Endothelial cell of umbilical vein (primary cell): ENCODE measurements around the gene TMEM94. TPM values are rescaled to one million over a fixed set of nuclear protein-coding genes. Genes with fewer than 3 reads are reported as not detected.

Source experiments
- BruUV-seq: library from RNA; stranded (reverse); fragments of 400-500 nt; replicated peaks from 2 replicates; lab custom pipeline; 2021; lab: Mats Ljungman, UMichigan
- CTCF ChIA-PET: fragments of 300-600, 350-600 bp; sonication (Branson Sonifier 250); formaldehyde crosslinking; loops from one replicate; lab custom pipeline; 2021; ENCODE audit warnings: antibody characterized with exemption, inconsistent platforms; lab: Charles Lee
- POLR2A ChIA-PET: fragments of 300-600, 350-600 bp; sonication (Branson Sonifier 250); formaldehyde crosslinking; loops from one replicate; lab custom pipeline; 2021; ENCODE audit warnings: antibody characterized with exemption, inconsistent platforms; lab: Charles Lee
- DNase-seq: peaks from one replicate; pipeline ENCODE4 v3.0.0-alpha.2; 2011; ENCODE audit warnings: low read depth, low spot score
- FAIRE-seq: peaks from 2 replicates; lab custom pipeline; 2011; peaks lifted over from hg19 to GRCh38; lab: Jason Lieb, UNC
- H2AFZ ChIP-seq: 2 replicates; pipeline ENCODE4 v1.6.0; 2012; ENCODE audit warnings: low read depth, low read length, control low read depth, inconsistent platforms
- H3K27ac ChIP-seq: 2 replicates; pipeline ENCODE4 v1.5.1; 2011; ENCODE audit warnings: low read depth, mild to moderate bottlenecking, control low read depth, low read length, moderate library complexity; ENCODE audit not compliant: insufficient read depth
- H3K27me3 ChIP-seq, 2 experiments: 2 replicates each; pipeline versions ENCODE4 v1.6.0 to v1.6.1; 2011; ENCODE audit warnings: low read length in 2 of 2, mixed read lengths in 1 of 2; ENCODE audit not compliant: control insufficient read depth in 2 of 2, insufficient read depth in 2 of 2
- H3K36me3 ChIP-seq, 2 experiments: 2 replicates in 1 of 2; 3 replicates in 1 of 2; pipeline ENCODE4 v1.5.1; 2011; ENCODE audit warnings: low read length in 2 of 2, mild to moderate bottlenecking in 1 of 2, moderate library complexity in 1 of 2; ENCODE audit not compliant: control insufficient read depth in 2 of 2, insufficient read depth in 2 of 2; ENCODE audit errors: extremely low read depth in 1 of 2
- H3K4me1 ChIP-seq: 3 replicates; pipeline ENCODE4 v1.5.1; 2011; ENCODE audit warnings: mild to moderate bottlenecking, low read length; ENCODE audit not compliant: control insufficient read depth, insufficient read depth; ENCODE audit errors: extremely low read depth
- H3K4me2 ChIP-seq: 2 replicates; pipeline ENCODE4 v1.6.1; 2011; ENCODE audit warnings: low read length, control low read depth, mixed read lengths; ENCODE audit not compliant: insufficient read depth
- H3K4me3 ChIP-seq, 3 experiments: fragments of 200-600 bp in 1 of 3; sonication (generic), shearing (Covaris generic) in 1 of 3; replicated peaks in 1 of 3; 2 replicates each; pipeline ENCODE4 v1.5.1; 2011 to 2016; ENCODE audit warnings: control low read depth in 3 of 3, low read length in 3 of 3, mild to moderate bottlenecking in 2 of 3, inconsistent platforms in 1 of 3, low read depth in 1 of 3, moderate library complexity in 1 of 3; ENCODE audit not compliant: insufficient read depth in 1 of 3
- H3K79me2 ChIP-seq: 2 replicates; pipeline ENCODE4 v1.6.0; 2012; ENCODE audit warnings: low read length, inconsistent platforms; ENCODE audit not compliant: control insufficient read depth, insufficient read depth
- H3K9ac ChIP-seq: replicated peaks from 2 replicates; pipeline ENCODE3; 2011; ENCODE audit warnings: low read length, control low read depth; ENCODE audit not compliant: insufficient read depth; ENCODE audit errors: extremely low read depth
- H3K9me1 ChIP-seq: replicated peaks from 3 replicates; pipeline ENCODE4 v1.6.0; 2011; ENCODE audit warnings: mild to moderate bottlenecking, low read length; ENCODE audit not compliant: control insufficient read depth, insufficient read depth; ENCODE audit errors: extremely low read depth
- H3K9me3 ChIP-seq: replicated peaks from 2 replicates; pipeline ENCODE4 v1.5.1; 2012; ENCODE audit warnings: low read length, inconsistent platforms; ENCODE audit not compliant: control insufficient read depth, insufficient read depth
- H4K20me1 ChIP-seq: replicated peaks from 2 replicates; pipeline ENCODE3; 2011; ENCODE audit warnings: mild to moderate bottlenecking, low read length; ENCODE audit not compliant: control insufficient read depth, insufficient read depth; ENCODE audit errors: extremely low read depth
- CTCF ChIP-seq, 2 donors: IDR thresholded peaks; 1 replicate in 1 of 2; 2 replicates in 1 of 2; pipeline ENCODE4 v1.5.1; 2011; ENCODE audit warnings: low read length in 2 of 2, mild to moderate bottlenecking in 2 of 2, moderate library complexity in 2 of 2, control low read depth in 1 of 2, inconsistent platforms in 1 of 2, low read depth in 1 of 2; ENCODE audit not compliant: insufficient read depth in 1 of 2; ENCODE audit errors: extremely low read depth in 1 of 2
- EZH2 ChIP-seq: IDR thresholded peaks from 2 replicates; pipeline ENCODE4 v1.6.1; 2012; ENCODE audit warnings: borderline replicate concordance, low read depth, mild to moderate bottlenecking, moderate library complexity, low read length, inconsistent platforms; ENCODE audit not compliant: severe bottlenecking
- FOS ChIP-seq: IDR thresholded peaks from 2 replicates; pipeline ENCODE4 v1.6.1; 2011; ENCODE audit warnings: mild to moderate bottlenecking, low read length, moderate library complexity, borderline replicate concordance; ENCODE audit not compliant: insufficient read depth
- GATA2 ChIP-seq: IDR thresholded peaks from 2 replicates; pipeline ENCODE4 v1.7.0; 2011; ENCODE audit warnings: low read depth, mild to moderate bottlenecking, moderate library complexity, mixed read lengths, low read length; ENCODE audit not compliant: insufficient read length, insufficient read depth
- JUN ChIP-seq: IDR thresholded peaks from 2 replicates; pipeline ENCODE4 v1.6.1; 2011; ENCODE audit warnings: borderline replicate concordance, low read depth; ENCODE audit not compliant: insufficient read length, insufficient read depth
- MAX ChIP-seq: IDR thresholded peaks from 2 replicates; pipeline ENCODE4 v1.6.1; 2011; ENCODE audit not compliant: insufficient read depth, insufficient read length
- MYC ChIP-seq: IDR thresholded peaks from one replicate; pipeline ENCODE4 v1.6.1; 2011; ENCODE audit warnings: mild to moderate bottlenecking, low read depth, low read length
- POLR2A ChIP-seq: IDR thresholded peaks from 2 replicates; pipeline ENCODE4 v1.6.1; 2012; ENCODE audit warnings: low read depth, mild to moderate bottlenecking, control low read depth, low read length
- POLR2AphosphoS5 ChIP-seq: IDR thresholded peaks from 2 replicates; pipeline ENCODE4 v1.6.1; 2012; ENCODE audit warnings: low read depth, mild to moderate bottlenecking, control low read depth, low read length, moderate library complexity; ENCODE audit not compliant: insufficient read depth
- dilution Hi-C: fragments of 300-500 bp; cut with MboI; formaldehyde crosslinking; loops from one replicate; pipeline ENCODE4 v1.15.0; 2019; ENCODE audit warnings: low sequenced_read_pairs; ENCODE audit not compliant: extremely low pct_ligation_motif_present
- intact Hi-C: fragments of 100-400 bp; cut with micrococcal nuclease; formaldehyde crosslinking; loops from one replicate; pipeline ENCODE4 v1.10.0; 2022
- polyA plus RNA-seq, 4 experiments: library from polyadenylated mRNA; depleted of rRNA in 3 of 4; stranded (reverse) in 3 of 4; unstranded in 1 of 4; fragments of >200 nt; gene quantifications; 2 replicates each; pipeline versions ENCODE4 v1.2.1 to v1.2.3, GENCODE V29; 2011 to 2012; ENCODE audit warnings: missing spikeins in 1 of 4
- total RNA-seq: library from RNA; stranded (reverse); gene quantifications from 2 replicates; pipeline ENCODE4 v1.2.3, GENCODE V29; 2021

Gene TMEM94
- total and polyA plus RNA-seq, 2 donors (not counting 3 experiments of a cell fraction or from before 2014, with no cell fraction given): 69.2 to 75.9 TPM

GRCh38 chr17:75511270-75511609, 54.8 kb downstream of the TMEM94 start:
- DNase-seq: no peak
- no peak overlapping the region for H3K4me2 ChIP-seq
- dilution Hi-C loops (no loop called here), intact Hi-C loops (loop anchor here (5.0 to 10.0 kb wide), 2 partner anchors 236 to 466 kb away; partner anchors contain the start of genes ATP5PD and KCTD2)
- no peak overlapping the region for H3K9ac ChIP-seq
- peaks cover 36% of the 10 kb centered on the region for H3K79me2 ChIP-seq
- TF ChIP-seq MYC (no peak), JUN (no peak), POLR2A (no peak), GATA2 (no peak), MAX (no peak), POLR2AphosphoS5 (no peak), CTCF (IDR thresholded peaks at IDR 0.05; ENCODE audit: extremely low read depth in 1 of 2, insufficient read depth in 1 of 2, low read depth in 1 of 2, low read length in 2 of 2) (no peak), FOS (no peak), EZH2 (no peak)
- peak; percentile 68 for FAIRE-seq
- ChIA-PET CTCF (interaction anchor here (0.7 to 1.4 kb wide), 3 partner anchors 19 to 237 kb away, joined by 3 read pairs; no protein-coding TSS in a partner anchor), POLR2A (interaction anchor here (0.6 kb wide), 1 partner anchor 405 kb away, joined by 3 read pairs; no protein-coding TSS in a partner anchor)
- H3K4me3 ChIP-seq: no peak overlapping the region
- H3K4me1 ChIP-seq: peaks cover 56% of the 10 kb centered on the region
- H3K9me1 ChIP-seq: no peaks in the 10 kb centered on the region
- BruUV-seq: no TSS peak
- no peak overlapping the region for H3K27ac ChIP-seq
- no peaks in the 10 kb centered on the region for H3K9me3 ChIP-seq
- H3K27me3 ChIP-seq: no peaks in the 10 kb centered on the region
- H2AFZ ChIP-seq: no peak overlapping the region
- no peaks in the 10 kb centered on the region for H4K20me1 ChIP-seq
- H3K36me3 ChIP-seq: peaks cover 0 to 5% of the 10 kb centered on the region in 2 experiments
